DMS153 treated with DMSO at 0.1 percent for 48 hours (cell line): ENCODE measurements around the gene NUFIP1.
A peak's percentile ranks its signal among the peaks of the same experiment; 100 is the strongest.
"Not testable (repeated sequence)": the region's sequence is repeated elsewhere in the genome, so short reads cannot be mapped to it uniquely, and the experiment has no call there.

Experiments used
- DNase-seq: peaks from one replicate; lab custom pipeline; 2025; ENCODE audit not compliant: unreplicated experiment; lab: John Stamatoyannopoulos, UW

Gene NUFIP1

GRCh38 chr13:44969551-44970484 is 19.5 kb downstream of the NUFIP1 start:
- DNase-seq: peak; percentile 74

GRCh38 chr13:44968434-44968815 is 20.8 kb downstream of the NUFIP1 start:
- DNase-seq: no peak

GRCh38 chr13:44967704-44968433 is 21.4 kb downstream of the NUFIP1 start:
- no peak for DNase-seq

- DNase-seq: no peak
Observed at GRCh38 chr13:44961997-44962396, 27.3 kb downstream of the NUFIP1 start.

- no peak for DNase-seq
Observed at GRCh38 chr13:44955406-44955805, 33.9 kb downstream of the NUFIP1 start.

GRCh38 chr13:44954224-44954623 is 35.0 kb downstream of the NUFIP1 start:
- no peak for DNase-seq

- no peak for DNase-seq
Observed at GRCh38 chr13:44952671-44953070, 36.6 kb downstream of the NUFIP1 start.

GRCh38 chr13:44951184-44951583 is 38.1 kb downstream of the NUFIP1 start:
- DNase-seq: no peak

- not testable (repeated sequence) for DNase-seq
Observed at GRCh38 chr13:44943411-44943810, 45.9 kb downstream of the NUFIP1 start.

GRCh38 chr13:44938854-44939253 is 50.4 kb downstream of the NUFIP1 start:
- DNase-seq: no peak

- DNase-seq: no peak
Observed at GRCh38 chr13:44936246-44936645, 53.0 kb downstream of the NUFIP1 start.

GRCh38 chr13:44934724-44935123 is 54.5 kb downstream of the NUFIP1 start:
- no peak for DNase-seq

- DNase-seq: no peak
Observed at GRCh38 chr13:44932850-44933251, 56.4 kb downstream of the NUFIP1 start.

- no peak for DNase-seq
Observed at GRCh38 chr13:44932171-44932849, 57.0 kb downstream of the NUFIP1 start.

- DNase-seq: no peak
Observed at GRCh38 chr13:44930963-44931623, 58.2 kb downstream of the NUFIP1 start.

GRCh38 chr13:44930280-44930679 is 59.0 kb downstream of the NUFIP1 start:
- no peak for DNase-seq

GRCh38 chr13:44929692-44930091 is 59.6 kb downstream of the NUFIP1 start:
- DNase-seq: no peak

GRCh38 chr13:44927968-44928367 is 61.3 kb downstream of the NUFIP1 start:
- DNase-seq: no peak

- peak; percentile 61 for DNase-seq
Observed at GRCh38 chr13:44921931-44922758, 67.1 kb downstream of the NUFIP1 start.

GRCh38 chr13:44921246-44921877 is 67.9 kb downstream of the NUFIP1 start:
- no peak for DNase-seq
